GM04503 (cell line): Measurements from ENCODE around the gene SSC5D.

Source experiments
- DNase-seq: peaks from one replicate; pipeline ENCODE4 v3.0.0-alpha.2; 2012; ENCODE audit warnings: low read depth

SSC5D gene

GRCh38 chr19:55536951-55537740 lies 48.9 kb downstream of the SSC5D start, which contains the start of gene SBK2:
SBK2 (minus strand) TSS chr19:55537133; CDS start chr19:55536294, 839 bp downstream.
- DNase-seq: no peak

- no peak for DNase-seq
Measured at GRCh38 chr19:55537741-55538111, 49.5 kb downstream of the SSC5D start.

DNA sequence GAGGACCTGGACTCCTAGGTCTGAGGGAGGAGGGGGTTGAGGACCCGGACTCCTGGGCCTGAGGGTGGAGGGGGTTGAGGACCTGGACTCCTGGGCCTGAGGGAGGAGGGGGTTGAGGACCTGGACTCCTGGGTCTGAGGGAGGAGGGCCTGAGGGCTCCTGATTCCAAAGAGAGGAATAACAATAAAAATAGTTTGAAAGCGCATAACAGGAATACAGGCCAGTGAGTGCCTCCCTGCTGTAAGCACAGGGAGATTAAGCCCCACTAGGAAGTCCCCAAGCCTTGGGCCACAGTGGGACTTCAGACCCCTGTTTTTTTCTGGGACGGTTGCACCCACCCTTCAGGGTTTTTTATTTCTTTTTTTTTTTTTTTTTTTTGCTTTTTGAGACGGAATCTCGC lies 49.9 kb downstream of the SSC5D start:
- no peak for DNase-seq

- DNase-seq: no peak
Measured at GRCh38 chr19:55539090-55539984, 51.1 kb downstream of the SSC5D start.

GRCh38 chr19:55540619-55541018 lies 52.4 kb downstream of the SSC5D start:
- no peak for DNase-seq

DNA sequence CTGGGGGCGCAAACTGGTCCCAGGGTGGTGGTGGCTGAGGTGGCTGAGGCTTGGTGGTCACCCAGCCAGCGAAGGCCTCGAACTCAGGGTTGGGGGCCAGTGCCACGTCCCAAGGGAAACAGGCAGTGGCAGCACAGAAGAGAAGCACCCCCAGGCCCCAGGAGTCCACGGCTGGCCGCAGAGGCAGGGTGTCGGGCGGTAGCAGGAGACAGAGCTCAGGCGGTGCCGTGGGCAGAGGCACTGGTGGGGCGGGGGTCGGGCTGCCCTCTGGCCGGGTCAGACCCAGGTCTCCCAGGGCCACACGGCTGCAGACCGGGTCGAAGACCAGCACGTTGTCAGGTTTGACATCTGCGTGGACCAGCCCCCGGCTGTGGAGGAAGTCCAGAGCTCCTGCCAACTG lies 52.9 kb downstream of the SSC5D start:
- DNase-seq: no peak

GRCh38 chr19:55542292-55542855 lies 54.1 kb downstream of the SSC5D start:
- no peak for DNase-seq

- no peak for DNase-seq
Measured at GRCh38 chr19:55543567-55543966, 55.3 kb downstream of the SSC5D start.

- DNase-seq: no peak
Measured at GRCh38 chr19:55544014-55544413, 55.8 kb downstream of the SSC5D start.

- DNase-seq: no peak
Measured at GRCh38 chr19:55544776-55545439, 56.7 kb downstream of the SSC5D start.

- DNase-seq: no peak
Measured at GRCh38 chr19:55545443-55545842, 57.2 kb downstream of the SSC5D start, which contains the start of gene SBK3. SBK3 (minus strand) TSS chr19:55545543; CDS start chr19:55545543, 0 bp downstream.

DNA sequence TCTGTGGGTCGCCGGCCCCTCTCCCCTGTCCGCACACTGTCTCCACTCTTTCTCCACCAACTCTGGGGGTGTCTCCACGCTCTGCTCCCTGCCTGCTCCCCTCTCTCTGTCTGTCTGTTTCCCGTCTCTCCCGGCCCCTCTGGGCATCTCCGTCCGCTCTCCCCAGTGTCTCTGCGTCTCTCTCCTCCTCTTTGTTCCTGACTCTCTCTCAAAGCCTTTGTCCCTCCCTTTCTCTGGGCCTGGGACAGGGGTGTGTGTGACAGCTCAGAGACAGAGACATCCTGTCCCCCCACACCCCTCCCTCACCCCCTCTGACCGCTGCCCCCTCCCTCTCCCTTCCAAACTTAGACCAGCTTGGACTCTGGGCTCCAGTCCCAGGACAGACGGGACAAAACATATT lies 57.8 kb downstream of the SSC5D start:
- no peak for DNase-seq

DNA sequence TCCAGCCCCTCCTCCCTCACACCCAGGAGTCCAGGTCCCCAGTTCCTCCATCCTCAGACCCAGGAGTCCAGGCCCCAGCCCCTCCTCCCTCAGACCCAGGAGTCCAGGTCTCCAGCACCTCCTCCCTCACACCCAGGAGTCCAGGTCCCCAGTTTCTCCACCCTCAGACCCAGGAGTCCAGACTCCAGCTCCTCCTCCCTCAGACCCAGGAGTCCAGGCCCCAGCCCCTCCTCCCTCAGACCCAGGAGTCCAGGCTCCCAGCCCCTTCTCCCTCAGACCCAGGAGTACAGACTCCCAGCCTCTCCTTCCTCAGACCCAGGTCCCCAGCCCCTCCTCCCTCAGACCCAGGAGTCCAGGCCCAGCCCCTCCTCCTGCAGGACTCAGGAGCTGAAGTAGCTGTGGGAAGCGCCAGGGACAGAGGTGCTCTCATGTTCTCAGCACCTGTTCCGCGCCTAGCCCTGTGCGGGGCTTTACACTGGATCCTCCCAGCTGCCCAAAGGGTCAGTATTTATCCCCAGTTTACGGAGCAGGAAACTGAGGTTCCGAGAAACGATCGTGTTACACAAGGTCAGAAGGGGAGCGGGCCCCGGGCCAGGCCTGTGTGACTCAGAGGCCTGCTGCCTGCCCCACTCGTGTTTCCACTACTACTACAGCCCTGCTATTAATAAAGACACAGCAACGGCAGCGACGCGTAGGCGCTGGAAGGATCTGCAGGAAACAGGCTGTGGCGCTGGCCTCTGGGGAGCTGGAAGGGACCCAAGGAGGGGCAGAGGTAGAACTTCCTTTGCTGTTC lies 58.8 kb downstream of the SSC5D start:
- DNase-seq: peak; percentile 26

GRCh38 chr19:55549500-55550320 lies 61.5 kb downstream of the SSC5D start:
- peak; percentile 86 for DNase-seq

- no peak for DNase-seq
Measured at GRCh38 chr19:55550321-55550650, 62.0 kb downstream of the SSC5D start.

DNA sequence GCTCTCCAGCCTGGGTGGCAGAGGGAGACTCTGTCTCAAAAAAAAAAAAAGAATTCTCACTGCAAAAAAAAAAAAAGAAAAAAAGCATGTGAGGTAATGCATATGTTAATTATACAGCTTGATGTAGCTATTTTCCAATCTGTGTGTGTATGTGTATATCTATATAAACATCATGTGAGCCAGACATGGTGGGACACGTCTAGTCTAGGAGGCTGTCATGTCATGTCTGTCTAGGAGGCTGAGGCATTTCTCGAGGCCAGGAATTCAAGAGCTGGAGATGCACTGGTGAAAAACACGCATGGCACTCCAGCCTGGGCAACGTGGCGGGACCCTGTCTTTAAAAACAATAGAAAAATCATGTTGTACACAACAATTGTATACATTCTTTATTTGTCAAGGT lies 64.0 kb downstream of the SSC5D start:
- no peak for DNase-seq

DNA sequence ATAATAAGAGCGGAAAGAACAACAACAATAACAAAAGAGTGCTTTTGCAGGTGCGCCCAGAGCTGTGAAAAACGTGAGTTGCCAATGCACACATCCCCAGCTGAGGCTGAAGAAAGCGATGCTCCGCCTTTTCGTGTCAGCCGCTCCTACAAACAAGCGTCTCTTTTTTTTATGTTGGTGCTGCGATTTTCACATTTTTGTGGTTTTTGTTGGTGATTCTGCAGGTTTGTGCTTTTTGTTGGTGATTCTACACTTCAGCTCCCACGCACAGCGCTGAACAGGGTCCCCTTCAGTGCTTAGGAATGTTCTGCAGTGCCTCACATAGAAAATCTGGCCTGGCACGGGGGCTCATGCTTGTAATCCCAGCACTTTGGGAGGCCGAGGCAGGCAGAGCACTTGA lies 64.4 kb downstream of the SSC5D start:
- peak; percentile 89 for DNase-seq

GRCh38 chr19:55553217-55554182 lies 65.3 kb downstream of the SSC5D start:
- DNase-seq: no peak

GRCh38 chr19:55554302-55554701 lies 66.1 kb downstream of the SSC5D start:
- no peak for DNase-seq
